Measurements from ENCODE around the gene SULT1C4. TPM values are rescaled to one million over a fixed set of nuclear protein-coding genes. Genes with fewer than 3 reads are reported as not detected.

SULT1C4 gene
- total RNA-seq, 1 donor from 2014 or later, result 6.6 TPM

- DNase-seq, result no peak
Measured at GRCh38 chr2:108370080-108370479, 7.7 kb upstream of the SULT1C4 start.

DNA sequence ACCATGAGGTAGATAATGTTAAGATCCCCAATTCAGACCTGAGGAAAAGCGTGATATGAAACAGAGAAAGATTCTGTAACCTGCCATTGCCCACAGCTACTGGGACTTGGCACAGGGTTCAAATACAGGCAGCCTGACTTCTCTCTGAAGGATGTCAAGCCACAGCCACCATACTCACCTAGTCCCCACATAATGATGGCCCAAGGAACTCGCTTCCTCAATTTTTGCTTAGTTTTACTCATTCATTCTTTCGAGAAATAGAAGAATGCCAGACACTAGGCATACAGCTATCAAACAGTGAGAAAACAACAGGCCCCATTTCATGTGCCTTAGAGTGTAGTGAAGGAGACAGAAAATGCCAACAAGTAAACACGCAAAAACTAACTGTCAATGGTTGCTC, 980 bp upstream of the SULT1C4 start:
- no peak for DNase-seq

DNA sequence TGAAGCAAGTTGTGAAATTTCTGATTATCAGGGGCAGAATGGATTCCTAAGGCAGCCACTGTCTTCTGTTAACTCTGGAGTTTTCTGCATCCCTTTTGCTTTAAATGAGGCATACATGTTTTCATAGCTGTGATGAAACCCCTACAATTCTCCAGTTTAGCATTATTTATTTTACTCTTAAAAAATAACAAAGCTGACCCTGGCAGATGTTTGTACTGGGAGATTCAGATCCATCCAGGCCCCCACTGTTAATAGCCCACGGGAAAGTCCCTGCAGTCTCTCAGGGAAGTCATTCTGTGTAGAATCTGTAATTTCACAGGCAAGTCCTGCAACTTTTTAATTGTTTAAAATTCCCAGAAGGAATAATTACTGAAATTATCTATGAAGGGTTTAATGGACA, 353 bp upstream of the SULT1C4 start:
- no peak for DNase-seq

DNA sequence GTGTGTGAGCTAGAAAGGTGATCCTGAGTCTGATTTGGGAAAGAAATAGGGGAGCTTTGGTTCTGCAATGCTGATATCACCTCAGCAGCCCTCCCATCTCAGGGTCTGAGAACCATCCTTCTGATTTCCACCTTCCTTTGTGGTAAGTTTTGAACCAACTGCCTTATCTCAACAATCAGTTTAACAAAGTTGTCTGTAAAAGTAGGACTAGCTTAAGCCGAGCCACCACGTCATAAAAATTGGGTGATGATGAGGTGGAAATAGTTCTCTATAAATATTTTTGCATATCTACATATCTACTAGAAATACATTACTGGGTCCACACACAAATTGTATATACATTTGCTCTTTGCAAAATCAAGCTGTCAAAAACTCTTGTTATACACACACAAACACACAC, 1.1 kb downstream of the SULT1C4 start:
- no peak for DNase-seq

GRCh38 chr2:108382196-108382595, 4.4 kb downstream of the SULT1C4 start:
- no peak for DNase-seq

- DNase-seq, result no peak
Measured at GRCh38 chr2:108383146-108383830, 5.5 kb downstream of the SULT1C4 start.

DNA sequence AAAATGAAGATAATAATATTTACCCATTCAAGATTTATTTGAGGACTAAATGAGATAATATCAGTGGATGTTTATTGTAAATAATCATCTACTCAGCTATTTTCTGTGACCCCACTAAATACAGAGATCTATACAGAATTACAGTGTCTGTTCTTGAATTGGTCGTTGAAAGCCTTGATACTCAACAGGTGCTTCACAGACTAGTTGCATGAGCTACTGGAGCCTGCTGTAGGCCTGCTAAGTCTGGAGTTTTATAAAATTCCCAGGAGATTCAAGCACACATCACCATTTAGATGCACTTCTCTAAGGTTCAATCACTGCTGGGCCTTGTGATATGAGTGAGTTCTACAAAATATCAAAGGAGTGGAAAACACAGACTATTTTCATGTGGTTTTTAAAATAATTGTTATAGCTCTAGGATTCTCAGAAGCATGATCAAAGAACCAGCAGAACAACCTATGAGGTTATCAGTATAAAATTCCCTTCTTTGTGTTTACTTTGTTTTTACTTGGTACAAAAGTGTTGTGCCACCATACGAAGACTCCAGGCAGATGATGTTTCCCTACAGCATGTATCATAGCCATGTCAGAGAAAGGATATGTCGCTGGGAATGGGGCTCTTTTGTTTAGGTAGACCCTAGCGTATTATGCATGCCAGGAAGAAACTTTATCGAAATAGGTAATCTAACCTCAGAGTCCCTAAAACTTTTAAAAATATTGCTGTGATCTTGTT, 7.1 kb downstream of the SULT1C4 start:
- no peak for DNase-seq

DNA sequence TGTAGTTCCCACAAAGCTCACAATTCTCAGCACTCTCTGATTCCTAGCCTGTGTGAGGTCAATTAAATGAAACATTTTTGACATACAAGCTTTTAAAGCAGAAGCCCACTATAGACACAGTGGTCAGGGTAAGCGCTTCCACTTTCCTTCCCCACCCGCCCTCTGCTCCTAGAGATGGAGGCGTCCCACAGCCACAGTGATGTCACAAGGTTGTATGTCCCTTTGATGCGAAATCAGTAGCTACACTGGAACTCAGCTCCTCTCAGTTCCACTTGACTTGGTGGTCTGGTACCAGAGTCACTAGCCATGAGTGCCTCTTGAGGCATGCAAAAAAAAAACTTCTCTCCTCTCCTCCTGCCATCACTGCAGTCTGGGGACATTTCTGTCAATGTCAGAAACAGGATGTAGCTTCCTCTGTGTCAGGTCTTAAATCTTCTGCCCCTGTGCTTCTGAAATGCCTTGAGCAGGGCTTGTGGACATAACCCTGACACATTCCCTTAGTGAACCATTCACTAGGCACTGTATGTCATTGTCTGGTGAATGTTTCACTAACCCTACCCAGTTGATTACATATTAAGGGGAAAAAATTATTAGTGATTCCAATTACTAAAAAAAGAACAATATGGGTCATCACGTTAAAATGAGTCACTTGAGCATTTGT, 7.8 kb downstream of the SULT1C4 start:
- DNase-seq, result no peak

GRCh38 chr2:108388045-108388444, 10.3 kb downstream of the SULT1C4 start:
- DNase-seq, result no peak

GRCh38 chr2:108390340-108390739, 12.6 kb downstream of the SULT1C4 start:
- DNase-seq, result no peak

DNA sequence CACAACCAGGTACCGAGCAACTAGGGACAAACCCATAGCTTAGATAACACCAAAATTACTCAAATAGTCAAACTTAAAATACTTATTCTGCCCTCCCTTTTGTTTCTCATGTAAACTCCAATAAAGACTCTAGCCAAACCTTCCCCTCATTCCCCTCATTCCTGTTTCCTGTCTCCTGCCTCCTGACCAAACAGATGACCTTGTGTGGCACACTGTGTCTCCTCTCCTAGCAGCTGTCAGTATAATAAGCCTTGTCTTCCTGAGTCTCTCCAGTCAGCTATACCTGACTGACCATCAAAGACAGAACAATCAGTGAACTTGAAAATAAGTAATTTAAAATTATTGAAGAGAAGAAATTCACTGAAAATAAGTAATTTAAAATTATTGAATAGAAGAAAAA, 14.3 kb downstream of the SULT1C4 start:
- DNase-seq, result no peak

- no peak for DNase-seq
Measured at GRCh38 chr2:108393197-108393596, 15.4 kb downstream of the SULT1C4 start.

DNA sequence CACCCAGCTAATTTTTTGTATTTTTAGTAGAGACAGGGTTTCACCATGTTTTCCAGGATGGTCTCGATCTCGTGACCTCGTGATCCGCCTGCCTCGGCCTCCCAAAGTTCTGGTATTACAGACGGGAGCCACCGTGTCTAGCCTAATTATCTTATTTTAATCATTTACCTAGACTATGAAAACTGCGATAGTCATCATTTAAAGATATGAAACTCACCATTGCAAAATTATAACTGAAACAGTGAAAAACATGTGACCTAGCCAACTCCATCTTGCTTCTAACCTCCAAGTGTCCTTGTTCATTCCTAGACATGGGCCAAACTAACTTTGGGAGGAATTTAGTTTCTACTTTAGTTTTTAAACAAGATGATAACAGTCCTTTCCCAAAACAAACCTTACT, 17.4 kb downstream of the SULT1C4 start:
- DNase-seq, result no peak

DNA sequence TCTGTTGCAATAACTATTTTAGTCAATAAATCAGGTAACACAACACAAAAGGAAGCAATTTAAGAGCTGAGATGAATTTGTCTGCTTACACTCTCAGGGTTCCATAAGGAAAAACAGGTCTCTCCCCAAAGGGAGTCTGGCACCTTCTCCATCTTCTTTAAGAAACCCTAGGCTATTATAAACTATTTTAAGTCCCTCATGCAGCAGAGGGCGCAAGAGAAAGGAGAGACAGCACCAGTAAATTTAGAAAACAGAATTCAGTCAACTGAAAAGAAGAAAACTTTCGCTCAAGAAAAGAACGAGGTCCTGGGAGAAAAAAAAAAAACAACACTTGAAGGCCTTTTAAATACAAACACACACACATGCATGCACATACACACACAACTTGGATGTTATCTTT, 19.1 kb downstream of the SULT1C4 start:
- no peak for DNase-seq

GRCh38 chr2:108399479-108399878, 21.7 kb downstream of the SULT1C4 start:
- DNase-seq, result no peak

DNA sequence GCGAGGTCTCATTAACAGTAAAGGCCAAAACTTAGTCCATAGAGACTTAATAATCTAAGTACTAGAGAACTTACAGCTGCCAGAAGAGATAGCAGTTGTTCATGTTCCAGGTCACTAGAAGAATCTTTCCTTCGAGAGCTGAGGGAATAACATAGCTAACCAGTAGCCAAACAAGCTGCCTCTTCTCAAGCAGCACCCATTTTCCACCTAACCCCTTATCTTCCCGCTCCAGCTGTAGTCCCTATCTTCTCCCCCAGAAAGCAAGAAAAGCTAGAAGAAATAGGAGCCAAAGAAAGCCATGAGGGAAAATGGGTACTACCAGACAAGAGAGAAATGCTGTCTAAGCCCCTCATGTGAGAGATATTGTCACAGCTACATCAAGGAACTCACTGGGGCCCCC, 24.0 kb downstream of the SULT1C4 start:
- DNase-seq, result no peak

- DNase-seq, result no peak
Measured at GRCh38 chr2:108403494-108403893, 25.7 kb downstream of the SULT1C4 start.

GRCh38 chr2:108404784-108405397, 27.1 kb downstream of the SULT1C4 start:
- no peak for DNase-seq

- no peak for DNase-seq
Measured at GRCh38 chr2:108407864-108408729, 30.3 kb downstream of the SULT1C4 start.

- DNase-seq, result no peak
Measured at GRCh38 chr2:108409768-108410167, 32.0 kb downstream of the SULT1C4 start.

- no peak for DNase-seq
Measured at GRCh38 chr2:108412995-108413710, 35.4 kb downstream of the SULT1C4 start.

DNA sequence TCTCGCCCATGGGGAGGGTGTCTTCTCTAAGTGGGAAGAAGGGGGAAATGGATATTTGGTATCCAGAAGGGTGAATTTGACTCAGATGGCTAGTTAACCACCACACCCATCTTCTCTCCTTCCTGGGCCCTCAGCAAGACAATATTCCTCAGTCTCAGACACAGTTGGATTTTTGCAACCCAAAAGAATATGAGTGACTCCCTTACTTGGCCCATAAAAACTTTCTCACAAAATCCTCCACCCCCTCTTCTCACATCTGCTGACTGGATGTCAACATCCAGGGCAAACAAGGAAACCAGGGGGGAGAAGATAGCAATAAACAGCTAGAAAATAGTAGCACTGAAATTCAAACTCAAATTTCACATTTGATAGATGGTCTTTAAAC, 35.9 kb downstream of the SULT1C4 start:
- no peak for DNase-seq

Measured in occipital lobe (tissue), 2 donors.